Thyroid gland (tissue), 4 donors: ENCODE results near the gene AP1B1. TPM values are rescaled to one million over a fixed set of nuclear protein-coding genes. Genes with fewer than 3 reads are reported as not detected.
A peak's percentile ranks its signal among the peaks of the same experiment; 100 is the strongest.

Source experiments
- DNase-seq, 2 donors: peaks; one replicate each; pipeline ENCODE4 v3.0.0-alpha.2; 2019
- H3K27ac ChIP-seq, 3 donors: fragments of 200-600 bp; sonication (generic); 1 replicate in 2 of 3; 2 replicates in 1 of 3; pipeline ENCODE4 v1.5.1; 2016 to 2019; ENCODE audit warnings: mild to moderate bottlenecking in 1 of 3, moderate library complexity in 1 of 3
- H3K27me3 ChIP-seq: fragments of 200-600 bp; sonication (generic); one replicate; pipeline ENCODE4 v1.5.1; 2019
- H3K36me3 ChIP-seq, 2 donors: fragments of 200-600 bp; sonication (generic); one replicate each; pipeline ENCODE4 v1.5.1; 2016 to 2019
- H3K4me1 ChIP-seq, 2 donors: fragments of 200-600 bp; sonication (generic); one replicate each; pipeline ENCODE4 v1.5.1; 2017 to 2019
- H3K4me3 ChIP-seq, 3 donors: fragments of 200-600 bp; sonication (generic); replicated peaks in 1 of 3; 1 replicate in 2 of 3; 2 replicates in 1 of 3; pipeline ENCODE4 v1.5.1; 2016; ENCODE audit warnings: mild to moderate bottlenecking in 1 of 3
- H3K9me3 ChIP-seq: fragments of 200-600 bp; sonication (generic); one replicate; pipeline ENCODE4 v1.5.1; 2017
- POLR2A ChIP-seq, 2 donors: fragments of 450-650 bp; IDR thresholded peaks; one replicate each; pipeline ENCODE4 v1.6.1; 2017; ENCODE audit warnings: antibody characterized with exemption in 2 of 2, mild to moderate bottlenecking in 2 of 2, moderate library complexity in 1 of 2
- WGBS, 2 donors: methylation state at CpG; one replicate each; pipeline ENCODE4 v1.1.5; 2017; 5-methylcytosine and 5-hydroxymethylcytosine counted together
- intact Hi-C: fragments of 100-400 bp; cut with DNase I; formaldehyde crosslinking; loops from one replicate; pipeline ENCODE4 v1.15.1; 2023
- total RNA-seq, 4 donors: library from RNA; depleted of rRNA; stranded (reverse); fragments of >200 nt; gene quantifications; one replicate each; pipeline ENCODE4 v1.2.3, GENCODE V29; 2016
- TF ChIP-seq, protein P1 (sequence below), 6 experiments: fragments of 200-600 bp in 3 of 6; fragments of 450-650 bp in 3 of 6; sonication (generic) in 3 of 6; IDR thresholded peaks; one replicate each; pipeline ENCODE4 v1.5.1; 2016 to 2019; ENCODE audit warnings: antibody characterized with exemption in 6 of 6, mild to moderate bottlenecking in 2 of 6, inconsistent platforms in 1 of 6, moderate library complexity in 1 of 6

AP1B1 gene
- total RNA-seq, 4 donors from 2014 or later: 45.0 to 103 (median 91.4) TPM

- peak; percentile 69 to 74 for DNase-seq
- no peak overlapping the region for H3K27ac ChIP-seq
- 12% methylated on average over 10 of the region's 10 CpGs for WGBS, 2 donors
Measured at GRCh38 chr22:29394931-29395581, 6.7 kb upstream of the AP1B1 start.

DNA sequence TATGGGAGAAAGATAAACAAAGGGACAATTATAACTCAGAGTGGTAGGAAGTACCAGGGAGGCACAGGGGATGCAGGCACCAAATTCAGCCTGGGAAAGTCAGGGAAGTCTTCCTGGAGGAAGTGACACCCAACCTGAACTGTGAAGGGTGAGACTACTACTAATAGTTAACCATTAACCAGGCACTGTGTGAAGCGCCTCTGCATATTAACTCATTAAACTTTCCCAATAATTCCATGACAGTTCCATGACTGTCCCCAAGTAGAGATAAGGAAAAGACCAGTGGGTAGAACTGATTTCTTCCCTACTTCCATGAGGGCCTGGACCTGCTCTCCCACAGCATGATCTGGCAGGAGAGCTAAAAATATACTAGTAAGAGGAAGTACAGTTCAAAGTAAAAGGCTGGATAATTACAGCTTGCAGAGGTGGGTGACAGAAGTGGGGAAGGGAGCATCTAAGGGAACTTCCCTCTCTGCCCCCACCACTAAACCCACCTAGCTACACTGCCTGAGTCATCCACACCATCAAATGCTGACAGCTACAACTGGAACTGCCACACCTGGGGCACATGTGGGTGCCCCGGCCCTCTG lies 4.7 kb upstream of the AP1B1 start:
- no peaks in the 10 kb centered on the region for H3K36me3 ChIP-seq
- intact Hi-C loops: no loop called here
- no peaks in the 10 kb centered on the region for H3K27me3 ChIP-seq
- WGBS, 2 donors: 79 to 93% methylated on average over 2 of the region's 2 CpGs
- H3K9me3 ChIP-seq: no peaks in the 10 kb centered on the region
- no peak overlapping the region for H3K4me3 ChIP-seq
- no peak overlapping the region for H3K27ac ChIP-seq
- no peak for DNase-seq
- peaks cover 0 to 13% of the 10 kb centered on the region in 2 donors for H3K4me1 ChIP-seq
- TF ChIP-seq, protein P1, sequence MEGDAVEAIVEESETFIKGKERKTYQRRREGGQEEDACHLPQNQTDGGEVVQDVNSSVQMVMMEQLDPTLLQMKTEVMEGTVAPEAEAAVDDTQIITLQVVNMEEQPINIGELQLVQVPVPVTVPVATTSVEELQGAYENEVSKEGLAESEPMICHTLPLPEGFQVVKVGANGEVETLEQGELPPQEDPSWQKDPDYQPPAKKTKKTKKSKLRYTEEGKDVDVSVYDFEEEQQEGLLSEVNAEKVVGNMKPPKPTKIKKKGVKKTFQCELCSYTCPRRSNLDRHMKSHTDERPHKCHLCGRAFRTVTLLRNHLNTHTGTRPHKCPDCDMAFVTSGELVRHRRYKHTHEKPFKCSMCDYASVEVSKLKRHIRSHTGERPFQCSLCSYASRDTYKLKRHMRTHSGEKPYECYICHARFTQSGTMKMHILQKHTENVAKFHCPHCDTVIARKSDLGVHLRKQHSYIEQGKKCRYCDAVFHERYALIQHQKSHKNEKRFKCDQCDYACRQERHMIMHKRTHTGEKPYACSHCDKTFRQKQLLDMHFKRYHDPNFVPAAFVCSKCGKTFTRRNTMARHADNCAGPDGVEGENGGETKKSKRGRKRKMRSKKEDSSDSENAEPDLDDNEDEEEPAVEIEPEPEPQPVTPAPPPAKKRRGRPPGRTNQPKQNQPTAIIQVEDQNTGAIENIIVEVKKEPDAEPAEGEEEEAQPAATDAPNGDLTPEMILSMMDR (IDR thresholded peaks at IDR 0.05): no peak
- no peak for TF ChIP-seq POLR2A (IDR thresholded peaks at IDR 0.05)

More at GRCh38 chr22:29394931-29395581, 6.7 kb upstream of the AP1B1 start:
- H3K4me3 ChIP-seq: no peak overlapping the region
- H3K4me1 ChIP-seq: peaks cover 0 to 6% of the 10 kb centered on the region in 2 donors
- no peaks in the 10 kb centered on the region for H3K27me3 ChIP-seq
- no peak for TF ChIP-seq POLR2A (IDR thresholded peaks at IDR 0.05)
- TF ChIP-seq, protein P1 (IDR thresholded peaks at IDR 0.05): peak; percentile 33 to 83 (median 70)
- intact Hi-C loops: no loop called here
- no peaks in the 10 kb centered on the region for H3K36me3 ChIP-seq
- no peaks in the 10 kb centered on the region for H3K9me3 ChIP-seq

DNA sequence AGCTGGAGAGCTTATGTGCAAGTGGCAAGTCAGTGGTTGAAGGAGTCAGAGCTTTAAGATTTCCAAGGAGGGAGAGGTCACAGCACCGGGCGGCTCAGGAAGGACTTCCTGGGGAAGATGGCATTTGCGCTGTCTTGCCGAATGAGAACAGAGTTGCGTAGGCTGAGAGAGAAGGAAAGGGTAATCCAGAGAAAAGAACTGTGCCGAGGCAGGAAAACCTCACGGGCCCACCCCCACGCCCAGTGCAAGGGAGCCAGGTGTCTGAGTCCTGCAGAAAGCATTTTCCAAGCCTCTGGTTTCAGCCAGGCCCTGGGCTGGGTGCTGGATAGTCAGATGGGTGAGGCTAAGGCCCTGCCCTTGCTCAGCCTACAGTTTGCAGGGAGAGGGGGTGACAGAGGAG lies 3.2 kb upstream of the AP1B1 start:
- Histone ChIP-seq H3K4me1 (peaks cover 13 to 25% of the 10 kb centered on the region in 2 donors), H3K27me3 (no peaks in the 10 kb centered on the region), H3K9me3 (no peaks in the 10 kb centered on the region), H3K4me3 (no peak overlapping the region), H3K36me3 (no peaks in the 10 kb centered on the region), H3K27ac (no peak overlapping the region)
- WGBS, 2 donors: 79 to 80% methylated on average over 8 of the region's 8 CpGs
- intact Hi-C loops: no loop called here
- TF ChIP-seq POLR2A (IDR thresholded peaks at IDR 0.05): no peak
- TF ChIP-seq, protein P1 (IDR thresholded peaks at IDR 0.05): no peak
- DNase-seq: no peak

- intact Hi-C loops: no loop called here
- no peaks in the 10 kb centered on the region for H3K9me3 ChIP-seq
- H3K36me3 ChIP-seq: no peaks in the 10 kb centered on the region
- no peak for DNase-seq
- WGBS, 2 donors: 94% methylated on average over 6 of the region's 6 CpGs
- TF ChIP-seq POLR2A (IDR thresholded peaks at IDR 0.05): no peak
- TF ChIP-seq, protein P1 (IDR thresholded peaks at IDR 0.05): no peak
- peaks cover 22 to 36% of the 10 kb centered on the region in 2 donors for H3K4me1 ChIP-seq
- no peak overlapping the region for H3K27ac ChIP-seq
- H3K4me3 ChIP-seq: no peak overlapping the region
- no peaks in the 10 kb centered on the region for H3K27me3 ChIP-seq
Measured at GRCh38 chr22:29390270-29390669, 1.9 kb upstream of the AP1B1 start.

DNA sequence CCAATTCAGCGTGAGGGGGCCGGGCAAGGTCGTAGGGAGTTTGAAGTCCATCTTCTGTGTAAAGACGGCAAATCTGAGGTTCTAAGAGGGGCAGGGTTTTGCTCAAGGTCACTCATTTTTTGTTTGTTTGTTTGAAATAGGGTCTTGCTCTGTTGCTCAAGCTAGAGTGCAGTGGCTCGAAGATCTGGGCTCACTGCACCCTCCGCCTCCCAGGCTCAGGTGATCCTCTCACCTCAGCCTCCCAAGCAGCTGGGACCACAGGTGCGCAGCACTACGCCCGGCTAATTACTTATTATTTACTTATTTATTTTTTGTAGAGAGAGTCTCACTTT lies 355 bp upstream of the AP1B1 start:
- 22 to 26% methylated on average over 9 of the region's 9 CpGs for WGBS, 2 donors
- Histone ChIP-seq H3K4me3 (peak overlapping the region; percentile 29 to 75 (median 29)), H3K9me3 (no peaks in the 10 kb centered on the region), H3K27me3 (no peaks in the 10 kb centered on the region), H3K4me1 (peaks cover 24 to 38% of the 10 kb centered on the region in 2 donors), H3K36me3 (no peaks in the 10 kb centered on the region), H3K27ac (peak overlapping the region; percentile 55 to 63 (median 60))
- intact Hi-C loops: loop anchor here (10.0 kb wide), 1 partner anchor 74 kb away; the partner anchor contains the start of gene RASL10A
- peak in 1 of 2 donors; percentile 11 for DNase-seq
- TF ChIP-seq, protein P1 (IDR thresholded peaks at IDR 0.05): no peak
- no peak for TF ChIP-seq POLR2A (IDR thresholded peaks at IDR 0.05)
